HG03521 (cell line): ENCODE data around the gene PEDS1.
A peak's percentile ranks its signal among the peaks of the same experiment; 100 is the strongest.
"Not testable (repeated sequence)": the region's sequence is repeated elsewhere in the genome, so short reads cannot be mapped to it uniquely, and the experiment has no call there.

Experiments
- ATAC-seq: cut with Tn5 transposase; IDR thresholded peaks from one replicate; pipeline ENCODE4 v1.9.1; 2021; ENCODE audit warnings: mild to moderate bottlenecking, moderate library complexity; ENCODE audit not compliant: unreplicated experiment

Gene PEDS1

GRCh38 chr20:50115041-50115512, 38.4 kb downstream of the PEDS1 start:
- no peak for ATAC-seq

- no peak for ATAC-seq
Measured at GRCh38 chr20:50113420-50114224, 39.9 kb downstream of the PEDS1 start.

DNA sequence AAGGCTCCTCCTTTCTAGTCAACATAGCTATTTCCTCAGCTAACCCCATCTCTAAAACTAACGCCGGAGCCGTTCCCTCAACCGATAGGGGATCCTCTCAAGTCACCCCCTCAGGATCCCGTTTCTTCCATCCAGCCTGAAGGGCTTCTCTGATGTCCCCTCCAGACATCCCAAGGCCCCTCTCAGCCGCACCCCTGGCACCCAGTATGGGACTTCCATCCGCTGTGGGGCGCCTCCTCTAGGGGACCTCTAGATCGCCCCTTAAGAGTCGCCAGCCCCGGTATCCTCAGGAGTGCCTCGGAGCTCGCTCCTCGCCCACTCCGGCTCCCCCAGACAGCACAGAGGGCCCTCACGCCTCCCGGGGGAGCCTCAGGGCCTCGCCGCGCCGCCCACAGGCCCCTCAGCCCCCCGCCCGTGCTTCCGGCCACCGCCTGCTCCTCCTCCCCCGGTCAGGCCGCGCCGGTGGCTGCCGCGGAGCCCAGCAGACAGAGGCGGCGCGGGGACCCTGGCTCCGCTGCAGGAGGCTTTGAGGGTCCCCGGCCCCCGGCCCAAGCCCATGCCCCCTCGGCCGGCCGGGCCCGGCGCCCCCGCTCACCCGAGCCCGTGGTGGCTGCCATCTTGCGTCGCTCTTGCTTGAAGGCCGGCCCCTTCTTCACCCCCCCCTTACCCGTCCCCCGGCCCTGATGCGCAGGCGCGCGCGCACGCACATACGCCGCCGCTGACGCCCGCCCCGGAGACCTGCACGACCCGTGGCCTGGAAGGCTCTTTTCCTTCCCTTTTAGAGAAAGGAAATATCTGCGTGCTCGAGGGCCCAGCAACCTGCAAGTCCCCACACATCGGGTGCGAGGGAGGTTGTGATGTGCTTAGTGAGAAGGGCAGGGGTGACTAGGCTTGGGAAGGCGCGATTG, 40.8 kb downstream of the PEDS1 start, which contains the start of gene UBE2V1:
TSS of gene UBE2V1 (minus strand) at position 639 of the 908 bp plus-strand sequence. CDS start at position 617, 22 bp downstream.
- ATAC-seq: peak; percentile 46

GRCh38 chr20:50111829-50112495, 41.6 kb downstream of the PEDS1 start:
- no peak for ATAC-seq

DNA sequence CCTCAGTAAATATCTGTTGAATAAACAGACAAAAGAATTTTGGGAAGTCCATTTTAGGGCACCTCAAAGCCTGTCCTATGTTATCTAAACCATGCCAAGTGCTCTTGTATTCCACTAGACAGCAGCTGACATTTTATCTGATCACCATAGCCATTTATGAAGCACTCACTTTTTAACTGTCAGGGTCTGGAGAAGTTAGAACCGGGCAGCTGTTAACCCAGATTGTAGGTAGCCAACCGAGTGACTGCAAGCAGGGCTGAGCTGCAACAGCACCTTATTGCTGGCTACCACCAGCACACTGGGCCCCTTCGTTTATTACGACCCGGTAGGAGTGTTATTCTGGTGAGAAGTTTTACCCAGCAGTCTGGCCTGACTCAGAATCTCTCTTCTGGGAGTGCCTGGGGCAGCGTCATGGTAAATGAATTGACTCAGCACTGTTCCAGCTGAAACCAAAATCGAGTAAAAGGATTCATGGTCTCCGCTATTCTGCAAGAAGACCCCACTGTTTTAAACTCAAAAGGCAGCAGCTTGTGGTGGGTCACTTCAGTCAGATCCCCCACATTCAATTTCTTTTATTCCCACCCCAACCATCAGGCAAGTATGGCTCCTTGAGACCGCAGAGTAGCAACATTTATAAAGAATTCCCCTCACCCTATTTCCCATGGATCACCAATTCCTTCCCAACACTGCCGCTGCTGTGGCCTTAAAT, 42.2 kb downstream of the PEDS1 start:
- ATAC-seq: no peak

DNA sequence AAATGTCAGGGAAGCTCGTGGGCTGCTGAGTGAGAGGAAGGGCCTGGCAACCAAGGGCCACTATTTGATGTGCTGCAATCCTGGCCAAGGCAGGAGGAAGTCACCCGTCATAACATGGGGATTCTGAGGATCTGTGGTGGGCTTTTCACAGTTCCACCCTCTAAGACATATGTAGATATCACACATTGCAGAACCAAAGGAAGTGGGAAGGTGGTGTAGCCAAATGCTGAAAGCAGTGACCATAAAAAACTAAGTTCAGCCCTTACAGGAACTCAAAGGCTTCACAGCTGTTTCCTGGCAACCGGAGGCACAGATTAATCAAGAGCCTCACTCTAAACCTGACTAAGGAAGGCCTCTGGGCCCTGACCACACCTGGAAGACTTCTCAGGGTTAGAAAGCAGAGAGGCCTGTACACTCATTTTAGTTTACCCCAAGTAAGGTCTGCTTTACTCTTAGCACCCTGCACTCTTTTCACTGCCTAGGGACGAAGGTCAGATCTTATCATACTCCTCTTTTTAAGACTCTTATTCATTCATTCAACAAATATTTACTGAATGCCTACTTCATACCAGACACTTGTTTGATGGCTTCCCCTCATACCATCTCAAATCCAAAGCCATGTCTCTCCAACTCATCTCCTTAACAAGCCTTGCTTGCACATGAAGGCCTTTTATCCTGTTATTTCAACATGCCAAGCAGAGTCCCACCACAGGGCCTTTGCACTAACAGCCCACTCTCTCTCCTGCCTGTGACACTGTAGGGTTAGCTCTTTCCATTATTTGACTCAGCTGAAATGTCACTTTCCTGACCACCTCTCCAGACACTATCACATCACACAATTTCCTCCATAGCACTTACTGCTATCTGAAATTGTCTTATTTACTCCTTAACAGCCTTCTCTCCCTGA, 43.1 kb downstream of the PEDS1 start:
- ATAC-seq: no peak

DNA sequence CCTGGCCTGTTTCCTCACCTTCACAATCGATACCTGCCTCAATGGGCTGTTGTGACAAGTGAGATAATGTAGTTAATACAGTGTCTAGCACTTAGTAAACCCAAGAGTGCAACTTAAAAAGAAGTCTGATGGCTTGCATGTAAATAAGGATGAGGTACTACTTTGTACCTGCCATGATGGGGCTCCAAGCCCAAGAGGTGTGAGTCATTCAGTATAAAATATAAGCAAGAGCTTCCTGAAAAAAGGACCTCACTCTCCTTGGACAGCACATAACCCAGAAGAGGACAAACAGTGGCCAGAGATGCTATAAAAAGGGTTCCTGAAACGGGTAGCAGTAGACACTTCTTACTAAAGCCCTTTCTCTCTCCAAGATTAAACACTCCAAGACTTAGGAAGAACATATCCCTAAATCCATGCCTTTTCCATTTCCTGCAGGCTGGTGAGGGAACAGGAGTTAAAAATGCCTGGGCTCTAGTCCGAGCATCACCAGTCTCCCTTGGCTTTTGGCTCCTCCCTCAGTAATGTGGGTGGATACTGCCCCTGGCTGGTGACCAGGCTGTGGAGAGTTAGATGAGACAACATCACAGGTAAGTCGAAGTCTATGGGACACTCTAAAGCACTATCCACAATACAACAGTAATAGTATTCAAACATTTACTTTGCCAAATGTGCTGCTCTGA, 44.8 kb downstream of the PEDS1 start:
- ATAC-seq: no peak

DNA sequence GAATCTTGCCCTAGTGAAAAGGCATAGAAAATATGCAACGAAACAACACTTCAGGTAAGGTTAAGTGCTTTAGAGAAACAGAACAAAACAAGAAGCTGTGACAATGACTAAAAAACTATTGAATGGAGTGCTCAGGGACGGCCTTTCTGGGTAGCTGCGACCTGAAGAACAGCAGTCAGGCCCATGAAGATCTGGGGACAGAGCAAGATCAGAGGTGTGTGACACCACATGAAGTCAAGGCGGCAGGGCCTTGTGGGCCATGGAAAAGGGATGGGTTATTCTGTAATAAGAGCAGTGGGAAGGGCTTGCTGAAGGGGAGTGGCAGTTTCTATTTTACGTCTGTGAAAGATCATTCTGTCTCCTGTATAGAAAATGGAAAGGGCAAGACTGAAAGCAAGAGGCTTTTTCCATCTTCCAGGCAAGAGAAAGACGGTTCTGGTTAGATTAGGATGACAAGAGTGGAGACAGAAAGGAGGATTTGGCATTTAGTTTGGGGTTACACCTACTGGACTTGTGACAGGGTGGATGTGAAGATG, 45.7 kb downstream of the PEDS1 start:
- no peak for ATAC-seq

GRCh38 chr20:50107086-50107660, 46.4 kb downstream of the PEDS1 start:
- ATAC-seq: no peak

GRCh38 chr20:50106669-50107068, 46.9 kb downstream of the PEDS1 start:
- ATAC-seq: not testable (repeated sequence)
